IMR-90 (cell line): ENCODE results near the gene MYBPHL. TPM values are rescaled to one million over a fixed set of nuclear protein-coding genes. Genes with fewer than 3 reads are reported as not detected.
A peak's percentile ranks its signal among the peaks of the same experiment; 100 is the strongest.

ENCODE experiments used
- ATAC-seq: fragments of 200-7000 bp; cut with Tn5 transposase; 2 replicates; pipeline ENCODE4 v1.9.1; 2020; ENCODE audit warnings: low read depth, mild to moderate bottlenecking, moderate library complexity
- BruUV-seq: library from RNA; stranded (reverse); fragments of 400-500 nt; replicated peaks from 2 replicates; lab custom pipeline; 2021; lab: Mats Ljungman, UMichigan
- CTCF ChIA-PET: fragments of 300-600 bp; formaldehyde crosslinking; extraction: SDS; loops from one replicate; lab custom pipeline; 2021; ENCODE audit warnings: antibody characterized with exemption; lab: Yijun Ruan, JAX
- POLR2A ChIA-PET: fragments of 300-600 bp; sonication (Branson Sonifier 250); formaldehyde crosslinking; loops from one replicate; lab custom pipeline; 2022; ENCODE audit warnings: antibody characterized with exemption; ENCODE audit not compliant: unreplicated experiment; lab: Charles Lee
- DNase-seq: peaks from one replicate; pipeline ENCODE4 v3.0.0; 2013
- H2AFZ ChIP-seq: replicated peaks from 2 replicates; pipeline ENCODE3; 2013; ENCODE audit warnings: low read length, mild to moderate bottlenecking; ENCODE audit not compliant: poor library complexity
- H2AK5ac ChIP-seq: 2 replicates; pipeline ENCODE4 v1.6.1; 2013; ENCODE audit warnings: low read depth, low read length, inconsistent platforms
- H2AK9ac ChIP-seq: replicated peaks from 2 replicates; pipeline ENCODE3; 2013; ENCODE audit warnings: mild to moderate bottlenecking, low read depth, low read length, moderate library complexity; ENCODE audit not compliant: poor library complexity
- H2BK120ac ChIP-seq: 2 replicates; pipeline ENCODE4 v1.6.1; 2013; ENCODE audit warnings: low read depth, low read length, inconsistent platforms
- H2BK15ac ChIP-seq: 3 replicates; pipeline ENCODE4 v1.6.1; 2013; ENCODE audit warnings: low read depth, low read length, inconsistent platforms
- H2BK20ac ChIP-seq: 2 replicates; pipeline ENCODE4 v1.6.1; 2013; ENCODE audit warnings: low read depth, mild to moderate bottlenecking, inconsistent platforms, low read length, moderate library complexity
- H2BK5ac ChIP-seq: 2 replicates; pipeline ENCODE4 v1.6.1; 2013; ENCODE audit warnings: mild to moderate bottlenecking, low read depth, low read length, inconsistent platforms; ENCODE audit not compliant: poor library complexity, severe bottlenecking
- H3K14ac ChIP-seq: replicated peaks from 2 replicates; pipeline ENCODE4 v1.6.1; 2013; ENCODE audit warnings: low read depth, low read length, inconsistent platforms
- H3K18ac ChIP-seq: 2 replicates; pipeline ENCODE4 v1.6.1; 2013; ENCODE audit warnings: low read depth, low read length, control low read depth
- H3K23ac ChIP-seq: 2 replicates; pipeline ENCODE4 v1.6.1; 2013; ENCODE audit warnings: low read depth, low read length, inconsistent platforms
- H3K27ac ChIP-seq: 2 replicates; pipeline ENCODE4 v1.5.1; 2013; ENCODE audit warnings: mild to moderate bottlenecking, control low read depth, low read length; ENCODE audit not compliant: insufficient read depth
- H3K27me3 ChIP-seq: 2 replicates; pipeline ENCODE4 v1.6.1; 2013; ENCODE audit warnings: low read length; ENCODE audit not compliant: control insufficient read depth, insufficient read depth
- H3K36me3 ChIP-seq: 2 replicates; pipeline ENCODE4 v1.6.1; 2013; ENCODE audit warnings: low read length, mixed read lengths; ENCODE audit not compliant: control insufficient read depth, insufficient read depth
- H3K4ac ChIP-seq: 2 replicates; pipeline ENCODE4 v1.6.1; 2013; ENCODE audit warnings: low read depth, low read length, inconsistent platforms
- H3K4me1 ChIP-seq: 2 replicates; pipeline ENCODE4 v1.6.1; 2013; ENCODE audit warnings: low read length, mixed read lengths; ENCODE audit not compliant: control insufficient read depth, insufficient read depth
- H3K4me2 ChIP-seq: 2 replicates; pipeline ENCODE4 v1.6.1; 2013; ENCODE audit warnings: low read depth, mild to moderate bottlenecking, control low read depth, low read length, moderate library complexity
- H3K4me3 ChIP-seq: 2 replicates; pipeline ENCODE4 v1.5.1; 2013; ENCODE audit warnings: low read depth, mild to moderate bottlenecking, control low read depth, low read length, moderate library complexity; ENCODE audit not compliant: insufficient read depth
- H3K56ac ChIP-seq: 2 replicates; pipeline ENCODE4 v1.6.1; 2013; ENCODE audit warnings: low read length, inconsistent platforms; ENCODE audit not compliant: insufficient read depth; ENCODE audit errors: extremely low read depth
- H3K79me1 ChIP-seq, 2 experiments: 2 replicates each; pipeline ENCODE4 v1.6.1; 2013; ENCODE audit warnings: low read length in 2 of 2, inconsistent platforms in 1 of 2, low read depth in 1 of 2
- H3K9ac ChIP-seq: 2 replicates; pipeline ENCODE4 v1.6.1; 2013; ENCODE audit warnings: low read depth, low read length, control low read depth
- H3K9me1 ChIP-seq: 2 replicates; pipeline ENCODE4 v1.6.1; 2013; ENCODE audit warnings: low read length, inconsistent platforms; ENCODE audit not compliant: insufficient read depth
- H3K9me3 ChIP-seq: 2 replicates; pipeline ENCODE4 v1.6.1; 2013; ENCODE audit warnings: low read length; ENCODE audit not compliant: control insufficient read depth, insufficient read depth
- H4K20me1 ChIP-seq: 2 replicates; pipeline ENCODE4 v1.6.1; 2013; ENCODE audit warnings: low read length, inconsistent platforms; ENCODE audit not compliant: insufficient read depth
- H4K5ac ChIP-seq: 2 replicates; pipeline ENCODE4 v1.6.1; 2013; ENCODE audit warnings: mild to moderate bottlenecking, low read depth, low read length, control low read depth
- H4K8ac ChIP-seq, 2 experiments: 2 replicates each; pipeline ENCODE4 v1.6.1; 2013; ENCODE audit warnings: low read depth in 2 of 2, low read length in 2 of 2, control low read depth in 1 of 2, inconsistent platforms in 1 of 2
- H4K91ac ChIP-seq: 2 replicates; pipeline ENCODE4 v1.6.1; 2013; ENCODE audit warnings: low read depth, low read length, inconsistent platforms; ENCODE audit not compliant: insufficient read depth
- FOS ChIP-seq: fragments of 150-350 bp; IDR thresholded peaks from 2 replicates; pipeline ENCODE4 v1.6.1; 2016; ENCODE audit warnings: low read depth, low read length
- MAFK ChIP-seq: IDR thresholded peaks from 2 replicates; pipeline ENCODE4 v1.6.1; 2012; ENCODE audit warnings: low read depth, low read length, improper control_type of control experiment
- MAZ ChIP-seq: IDR thresholded peaks from 2 replicates; pipeline ENCODE4 v1.6.1; 2012; ENCODE audit warnings: low read depth, mild to moderate bottlenecking, low read length, improper control_type of control experiment, moderate library complexity, borderline replicate concordance
- MXI1 ChIP-seq: IDR thresholded peaks from 2 replicates; pipeline ENCODE4 v1.6.1; 2012; ENCODE audit warnings: low read depth, mild to moderate bottlenecking, low read length, moderate library complexity, borderline replicate concordance
- RAD21 ChIP-seq: IDR thresholded peaks from 2 replicates; pipeline ENCODE4 v1.6.1; 2012; ENCODE audit warnings: low read length, improper control_type of control experiment
- WGBS, 2 experiments: methylation state at CpG; one replicate each; pipeline versions ENCODE4 v1.1.5 to v1.1.7; 2013; ENCODE audit warnings: missing lambda C conversion rate in 2 of 2; ENCODE audit not compliant: insufficient read length in 1 of 2; ENCODE audit errors: extremely low coverage in 2 of 2; 5-methylcytosine and 5-hydroxymethylcytosine counted together
- dilution Hi-C: fragments of 300-500 bp; cut with HindIII; formaldehyde crosslinking; loops from one replicate; pipeline ENCODE4 v1.14.3; 2018; ENCODE audit warnings: low sequenced_read_pairs; ENCODE audit not compliant: unreplicated experiment
- in situ Hi-C: fragments of 300-500 bp; cut with MboI; formaldehyde crosslinking; loops from 3 replicates; pipeline ENCODE4 v1.14.3; 2019; ENCODE audit warnings: low sequenced_read_pairs, inconsistent platforms, mixed read lengths
- intact Hi-C: fragments of 100-400 bp; cut with micrococcal nuclease; formaldehyde crosslinking; loops from 2 replicates; pipeline ENCODE4 v1.10.0; 2022
- polyA plus RNA-seq, 3 experiments: library from polyadenylated mRNA; depleted of rRNA; stranded (reverse); fragments of >200 nt; gene quantifications; 2 replicates each; pipeline ENCODE4 v1.2.3, GENCODE V29; 2012; ENCODE audit warnings: low replicate concordance in 1 of 3
- total RNA-seq: library from RNA; depleted of rRNA; stranded (reverse); fragments of >200 nt; gene quantifications from 2 replicates; pipeline ENCODE4 v1.2.3, GENCODE V29; 2012
- TF ChIP-seq, protein P1 (sequence below): conservative IDR thresholded peaks from 2 replicates; pipeline ENCODE4 v1.5.1; 2012; ENCODE audit warnings: mild to moderate bottlenecking, low read depth, low read length, improper control_type of control experiment
- TF ChIP-seq, protein P2 (sequence below): fragments of 150-350 bp; IDR thresholded peaks from 2 replicates; pipeline ENCODE4 v1.6.1; 2017; ENCODE audit warnings: mild to moderate bottlenecking, antibody characterized with exemption, low read length, low read depth

MYBPHL gene
- total and polyA plus RNA-seq, 2 of the 4 experiments (the other 2 are of a cell fraction), result 0.07 TPM; not detected in 1

GRCh38 chr1:109256971-109257681 is 49.7 kb downstream of the MYBPHL start:
- ATAC-seq, result no peak

More at GRCh38 chr1:109256971-109257681, 49.7 kb downstream of the MYBPHL start:
- no peaks in the 10 kb centered on the region; the same call in 1 of the 2 replicates for H3K9me1 ChIP-seq
- H3K27ac ChIP-seq, result no peak overlapping the region
- H4K8ac ChIP-seq, result no peak overlapping the region
- no peak for TF ChIP-seq FOS
- no peak for TF ChIP-seq MAZ
- TF ChIP-seq, protein P1, sequence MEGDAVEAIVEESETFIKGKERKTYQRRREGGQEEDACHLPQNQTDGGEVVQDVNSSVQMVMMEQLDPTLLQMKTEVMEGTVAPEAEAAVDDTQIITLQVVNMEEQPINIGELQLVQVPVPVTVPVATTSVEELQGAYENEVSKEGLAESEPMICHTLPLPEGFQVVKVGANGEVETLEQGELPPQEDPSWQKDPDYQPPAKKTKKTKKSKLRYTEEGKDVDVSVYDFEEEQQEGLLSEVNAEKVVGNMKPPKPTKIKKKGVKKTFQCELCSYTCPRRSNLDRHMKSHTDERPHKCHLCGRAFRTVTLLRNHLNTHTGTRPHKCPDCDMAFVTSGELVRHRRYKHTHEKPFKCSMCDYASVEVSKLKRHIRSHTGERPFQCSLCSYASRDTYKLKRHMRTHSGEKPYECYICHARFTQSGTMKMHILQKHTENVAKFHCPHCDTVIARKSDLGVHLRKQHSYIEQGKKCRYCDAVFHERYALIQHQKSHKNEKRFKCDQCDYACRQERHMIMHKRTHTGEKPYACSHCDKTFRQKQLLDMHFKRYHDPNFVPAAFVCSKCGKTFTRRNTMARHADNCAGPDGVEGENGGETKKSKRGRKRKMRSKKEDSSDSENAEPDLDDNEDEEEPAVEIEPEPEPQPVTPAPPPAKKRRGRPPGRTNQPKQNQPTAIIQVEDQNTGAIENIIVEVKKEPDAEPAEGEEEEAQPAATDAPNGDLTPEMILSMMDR, result no peak
- TF ChIP-seq, protein P2, sequence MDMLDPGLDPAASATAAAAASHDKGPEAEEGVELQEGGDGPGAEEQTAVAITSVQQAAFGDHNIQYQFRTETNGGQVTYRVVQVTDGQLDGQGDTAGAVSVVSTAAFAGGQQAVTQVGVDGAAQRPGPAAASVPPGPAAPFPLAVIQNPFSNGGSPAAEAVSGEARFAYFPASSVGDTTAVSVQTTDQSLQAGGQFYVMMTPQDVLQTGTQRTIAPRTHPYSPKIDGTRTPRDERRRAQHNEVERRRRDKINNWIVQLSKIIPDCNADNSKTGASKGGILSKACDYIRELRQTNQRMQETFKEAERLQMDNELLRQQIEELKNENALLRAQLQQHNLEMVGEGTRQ, result no peak
- TF ChIP-seq MAFK, result no peak
- no peak for TF ChIP-seq RAD21
- no peak for TF ChIP-seq MXI1
- in situ Hi-C loops, result no loop called here
- H2BK120ac ChIP-seq, result no peak overlapping the region
- no peak overlapping the region for H3K4me2 ChIP-seq
- no peak overlapping the region for H2AFZ ChIP-seq
- H3K27me3 ChIP-seq, result no peaks in the 10 kb centered on the region
- CTCF ChIA-PET, result no interaction called here
- no peak overlapping the region for H3K14ac ChIP-seq
- dilution Hi-C loops, result no loop called here
- POLR2A ChIA-PET, result interaction anchor here (0.5 to 0.6 kb wide), 3 partner anchors 133 to 170 kb away, joined by 3 to 7 read pairs (median 3); no protein-coding TSS in a partner anchor
- H3K9ac ChIP-seq, result no peak overlapping the region
- no peak overlapping the region for H4K5ac ChIP-seq
- H3K36me3 ChIP-seq, result no peaks in the 10 kb centered on the region
- peak overlapping the region; percentile 23 for H2AK9ac ChIP-seq
- no peak overlapping the region for H3K56ac ChIP-seq
- H3K23ac ChIP-seq, result no peak overlapping the region
- peak; percentile 53 for DNase-seq
- WGBS, 2 experiments, result no CpG with 5 or more reads among the region's 5 CpGs
- H3K4me3 ChIP-seq, result no peak overlapping the region
- no peak overlapping the region for H3K4ac ChIP-seq
- H2BK20ac ChIP-seq, result no peak overlapping the region
- 0 out of 4 replicates have a peak, but pooled peaks cover 0 to 8% of the 10 kb centered on the region in 2 experiments for H3K79me1 ChIP-seq
- no peak overlapping the region for H3K18ac ChIP-seq
- no peak overlapping the region for H2BK5ac ChIP-seq
- no peak overlapping the region for H2AK5ac ChIP-seq
- intact Hi-C loops, result no loop called here
- H3K9me3 ChIP-seq, result no peaks in the 10 kb centered on the region
- H4K20me1 ChIP-seq, result no peaks in the 10 kb centered on the region
- no TSS peak for BruUV-seq
- no peak overlapping the region for H2BK15ac ChIP-seq
- H3K4me1 ChIP-seq, result peaks cover 14% of the 10 kb centered on the region
- no peak overlapping the region for H4K91ac ChIP-seq
